Measurements from ENCODE around the gene BMP10. TPM values are rescaled to one million over a fixed set of nuclear protein-coding genes. Genes with fewer than 3 reads are reported as not detected.

Gene BMP10
- total RNA-seq, 1 experiment from 2014 or later, result not detected

GRCh38 chr2:68838641-68839040 lies 32.6 kb downstream of the BMP10 start:
- no peaks in the 10 kb centered on the region for H3K79me2 ChIP-seq (ENCODE audit: insufficient read depth, low read length)
- H3T11ph ChIP-seq (ENCODE audit: low read length), result no peak overlapping the region
- no peaks in the 10 kb centered on the region for H3K4me1 ChIP-seq (ENCODE audit: insufficient read depth, low read length)
- no peak overlapping the region for H3K4ac ChIP-seq (ENCODE audit: low read depth, low read length)
- H4K5ac ChIP-seq (ENCODE audit: insufficient read length, low read depth, low read length), result no peak overlapping the region
- peaks cover 0 to 3% of the 10 kb centered on the region in 2 experiments; a peak in 1 of 4 replicates for H3K4me1 Mint-ChIP-seq
- no peak overlapping the region for H3K18ac ChIP-seq (ENCODE audit: insufficient read length, low read depth, low read length)
- no peak overlapping the region for H2AFZ ChIP-seq (ENCODE audit: low read length)
- no peaks in the 10 kb centered on the region for H3K23me2 ChIP-seq (ENCODE audit: insufficient read length, low read depth, low read length, poor library complexity, severe bottlenecking)
- no peak overlapping the region for H4K8ac ChIP-seq (replicated peaks; ENCODE audit: insufficient read length, low read depth, low read length)
- no peak overlapping the region for H3K14ac ChIP-seq (ENCODE audit: insufficient read depth, low read length)
- H3K4me3 Mint-ChIP-seq, result no peak overlapping the region
- H2BK5ac ChIP-seq (ENCODE audit: insufficient read length, low read length), result no peak overlapping the region
- H3K9me3 Mint-ChIP-seq, result peaks cover 16 to 19% of the 10 kb centered on the region in 2 experiments
- no peaks in the 10 kb centered on the region for H3K79me1 ChIP-seq (ENCODE audit: insufficient read depth, low read depth, low read length, poor library complexity, severe bottlenecking)
- H3K56ac ChIP-seq (ENCODE audit: insufficient read length, low read depth, low read length), result no peak overlapping the region
- no peak overlapping the region for H3K23ac ChIP-seq (ENCODE audit: insufficient read length, low read depth, low read length)
- H3K27ac Mint-ChIP-seq, result no peak overlapping the region
- H3K36me3 Mint-ChIP-seq (ENCODE audit: insufficient read depth in 1 of 3, low read depth in 3 of 3), result peaks cover 0 to 10% (median 7%) of the 10 kb centered on the region in 3 experiments; a peak in 3 of 7 replicates
- DNase-seq, result no peak
- no peak overlapping the region for H3K27ac ChIP-seq (ENCODE audit: insufficient read length, low read depth, low read length)
- H2AK5ac ChIP-seq (ENCODE audit: insufficient read length, low read length), result no peak overlapping the region
- H3K9ac ChIP-seq (ENCODE audit: extremely low read depth, insufficient read length, low read length), result no peak overlapping the region
- H2BK20ac ChIP-seq (ENCODE audit: low read depth, low read length, poor library complexity, severe bottlenecking), result no peak overlapping the region
- TF ChIP-seq CTCF (conservative IDR thresholded peaks at IDR 0.05), result no peak
- WGBS (ENCODE audit: extremely low coverage, insufficient read length, low lambda C conversion rate), result no CpG with 5 or more reads among the region's 10 CpGs
- no peak overlapping the region for H4K91ac ChIP-seq (ENCODE audit: insufficient read length, low read depth, low read length)
- H3K4me2 ChIP-seq (ENCODE audit: insufficient read depth, insufficient read length, low read length), result no peak overlapping the region
- H3K27me3 Mint-ChIP-seq (ENCODE audit: low read depth), result no peaks in the 10 kb centered on the region; the same call in 1 of the 2 replicates
- peaks cover 4% of the 10 kb centered on the region for H3K9me3 ChIP-seq (ENCODE audit: control insufficient read depth, low read depth, low read length)
- H2BK12ac ChIP-seq (ENCODE audit: insufficient read length, low read depth, low read length), result no peak overlapping the region
- no peak overlapping the region for H2BK15ac ChIP-seq (ENCODE audit: low read depth, low read length)
- no peak overlapping the region for H2BK120ac ChIP-seq (ENCODE audit: low read depth, low read length, poor library complexity, severe bottlenecking)
- H3K27me3 ChIP-seq (ENCODE audit: insufficient read depth, low read length), result no peaks in the 10 kb centered on the region
- H4K20me1 ChIP-seq (ENCODE audit: control insufficient read depth, insufficient read depth, insufficient read length), result no peaks in the 10 kb centered on the region

Data from H9 (cell line).